C4-2B (cell line): Measurements from ENCODE around the gene OCEL1.

ENCODE experiments used
- H3K27ac ChIP-seq: fragments of 450-650 bp; 2 replicates; pipeline ENCODE4 v1.5.1; 2017
- ZFX ChIP-seq: fragments of 450-650 bp; IDR thresholded peaks from 2 replicates; pipeline ENCODE4 v1.6.1; 2017
- TF ChIP-seq, protein P1 (sequence below): fragments of 450-650 bp; conservative IDR thresholded peaks from 2 replicates; pipeline ENCODE4 v1.5.1; 2017; ENCODE audit warnings: mild to moderate bottlenecking

The OCEL1 gene

GRCh38 chr19:17260842-17261325 lies 34.9 kb downstream of the OCEL1 start:
- TF ChIP-seq, protein P1, sequence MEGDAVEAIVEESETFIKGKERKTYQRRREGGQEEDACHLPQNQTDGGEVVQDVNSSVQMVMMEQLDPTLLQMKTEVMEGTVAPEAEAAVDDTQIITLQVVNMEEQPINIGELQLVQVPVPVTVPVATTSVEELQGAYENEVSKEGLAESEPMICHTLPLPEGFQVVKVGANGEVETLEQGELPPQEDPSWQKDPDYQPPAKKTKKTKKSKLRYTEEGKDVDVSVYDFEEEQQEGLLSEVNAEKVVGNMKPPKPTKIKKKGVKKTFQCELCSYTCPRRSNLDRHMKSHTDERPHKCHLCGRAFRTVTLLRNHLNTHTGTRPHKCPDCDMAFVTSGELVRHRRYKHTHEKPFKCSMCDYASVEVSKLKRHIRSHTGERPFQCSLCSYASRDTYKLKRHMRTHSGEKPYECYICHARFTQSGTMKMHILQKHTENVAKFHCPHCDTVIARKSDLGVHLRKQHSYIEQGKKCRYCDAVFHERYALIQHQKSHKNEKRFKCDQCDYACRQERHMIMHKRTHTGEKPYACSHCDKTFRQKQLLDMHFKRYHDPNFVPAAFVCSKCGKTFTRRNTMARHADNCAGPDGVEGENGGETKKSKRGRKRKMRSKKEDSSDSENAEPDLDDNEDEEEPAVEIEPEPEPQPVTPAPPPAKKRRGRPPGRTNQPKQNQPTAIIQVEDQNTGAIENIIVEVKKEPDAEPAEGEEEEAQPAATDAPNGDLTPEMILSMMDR, result peak; percentile 99
- TF ChIP-seq ZFX, result no peak
- no peak overlapping the region for H3K27ac ChIP-seq

DNA sequence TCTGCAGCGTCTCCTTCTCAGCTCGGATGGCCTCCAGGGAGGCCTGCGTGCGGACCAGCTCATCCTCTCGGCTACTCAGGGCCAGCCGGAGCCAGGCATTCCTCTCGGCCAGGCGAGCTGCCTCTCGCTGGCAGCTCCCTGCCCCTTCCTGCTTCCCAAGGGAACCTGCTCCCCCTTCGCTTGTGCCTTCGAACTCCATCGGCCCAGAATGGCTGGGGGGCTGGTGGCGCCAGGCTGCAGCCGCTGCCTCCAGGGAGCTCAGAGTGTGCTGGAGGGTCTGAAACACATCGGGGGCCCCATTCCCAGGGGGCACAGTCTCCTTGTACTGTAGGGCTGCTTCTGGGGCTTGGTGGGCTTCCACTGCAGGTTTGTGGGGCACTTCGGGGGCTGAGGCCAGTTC lies 36.5 kb downstream of the OCEL1 start:
- TF ChIP-seq, protein P1, result no peak
- TF ChIP-seq ZFX, result no peak
- no peak overlapping the region for H3K27ac ChIP-seq

GRCh38 chr19:17263712-17264640 lies 38.0 kb downstream of the OCEL1 start:
- TF ChIP-seq, protein P1, result no peak
- no peak for TF ChIP-seq ZFX
- H3K27ac ChIP-seq, result no peak overlapping the region

DNA sequence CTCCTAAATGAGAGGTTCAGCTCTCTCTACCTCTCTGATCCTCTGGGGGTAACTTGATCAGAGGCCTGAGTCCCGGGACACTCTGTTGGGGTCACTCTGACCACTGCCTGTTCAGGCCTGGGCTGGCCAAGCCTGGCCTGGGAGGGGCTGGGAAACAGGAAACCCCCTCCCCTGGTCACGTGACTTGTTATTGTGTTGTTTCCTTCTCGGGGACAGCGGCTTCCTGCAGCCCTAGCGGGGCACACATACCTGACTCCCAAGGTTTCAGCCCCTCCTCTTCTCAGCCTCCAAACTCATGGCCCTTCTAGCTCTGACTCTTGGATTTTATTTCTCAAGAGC lies 38.6 kb downstream of the OCEL1 start, which contains the start of gene USHBP1:
TSS of gene USHBP1 (minus strand) at position 105 of the 339 bp plus-strand sequence. CDS start 446 bp downstream, outside the sequence.
- no peak for TF ChIP-seq ZFX
- TF ChIP-seq, protein P1, result no peak

GRCh38 chr19:17266026-17266425 lies 40.0 kb downstream of the OCEL1 start:
- H3K27ac ChIP-seq, result no peak overlapping the region
- TF ChIP-seq ZFX, result no peak
- TF ChIP-seq, protein P1, result no peak

More for the DNA sequence above, 38.6 kb downstream of the OCEL1 start, which contains the start of gene USHBP1:
- H3K27ac ChIP-seq, result no peak within 1 kb of the TSS

DNA sequence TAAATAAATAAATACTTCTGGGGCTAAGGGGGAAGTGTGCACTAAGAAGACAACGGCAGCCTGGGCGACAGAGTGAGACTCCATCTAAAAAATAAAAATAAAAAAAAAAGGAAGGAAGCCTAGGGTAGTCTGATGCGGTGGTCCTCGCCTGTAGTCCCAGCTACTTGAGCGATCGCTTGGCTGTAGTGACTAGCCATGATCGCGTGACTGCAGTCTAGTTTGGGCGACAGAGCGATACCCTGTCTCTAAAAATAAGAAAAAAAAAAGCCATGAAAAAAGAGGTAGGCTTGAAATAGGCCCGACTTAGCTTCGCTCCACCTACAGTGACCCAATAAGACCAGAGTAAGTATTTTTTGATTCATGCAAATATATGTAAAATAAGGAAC lies 40.6 kb downstream of the OCEL1 start:
- no peak overlapping the region for H3K27ac ChIP-seq
- TF ChIP-seq ZFX, result no peak
- TF ChIP-seq, protein P1, result no peak
